Hematopoietic multipotent progenitor cell treated with erythropoietin and hydrocortisone succinate and interleukin-3 and kit ligand, for 17 days (in vitro differentiated cells): Measurements from ENCODE around the gene ADGRA3.
A peak's percentile ranks its signal among the peaks of the same experiment; 100 is the strongest.
"Not testable (repeated sequence)": the region's sequence is repeated elsewhere in the genome, so short reads cannot be mapped to it uniquely, and the experiment has no call there.

Source experiments
- DNase-seq: peaks from one replicate; pipeline ENCODE4 v3.0.0-alpha.2; 2015; ENCODE audit warnings: low spot score

The ADGRA3 gene

GRCh38 chr4:22435652-22436051 is 80.2 kb downstream of the ADGRA3 start:
- no peak for DNase-seq

- DNase-seq, result peak; percentile 8
Measured at GRCh38 chr4:22434895-22435294, 81.0 kb downstream of the ADGRA3 start.

GRCh38 chr4:22430626-22431025 is 85.2 kb downstream of the ADGRA3 start:
- no peak for DNase-seq

GRCh38 chr4:22428441-22428840 is 87.4 kb downstream of the ADGRA3 start:
- no peak for DNase-seq

GRCh38 chr4:22427675-22428074 is 88.2 kb downstream of the ADGRA3 start:
- no peak for DNase-seq

GRCh38 chr4:22420291-22420690 is 95.6 kb downstream of the ADGRA3 start:
- DNase-seq, result no peak

GRCh38 chr4:22417408-22417807 is 98.5 kb downstream of the ADGRA3 start:
- no peak for DNase-seq

- no peak for DNase-seq
Measured at GRCh38 chr4:22416403-22416802, 99.5 kb downstream of the ADGRA3 start.

GRCh38 chr4:22414833-22415232 is 101.0 kb downstream of the ADGRA3 start:
- no peak for DNase-seq

GRCh38 chr4:22413471-22413870 is 102.4 kb downstream of the ADGRA3 start:
- no peak for DNase-seq

- DNase-seq, result no peak
Measured at GRCh38 chr4:22412013-22412412, 103.9 kb downstream of the ADGRA3 start.

- DNase-seq, result peak; percentile 9
Measured at GRCh38 chr4:22410645-22411247, 105.1 kb downstream of the ADGRA3 start.

GRCh38 chr4:22408474-22408873 is 107.4 kb downstream of the ADGRA3 start:
- DNase-seq, result no peak

GRCh38 chr4:22407361-22407760 is 108.5 kb downstream of the ADGRA3 start:
- no peak for DNase-seq

GRCh38 chr4:22398671-22399070 is 117.2 kb downstream of the ADGRA3 start:
- DNase-seq, result no peak

- no peak for DNase-seq
Measured at GRCh38 chr4:22391551-22391950, 124.3 kb downstream of the ADGRA3 start.

GRCh38 chr4:22389240-22389870 is 126.5 kb downstream of the ADGRA3 start:
- no peak for DNase-seq

- DNase-seq, result no peak
Measured at GRCh38 chr4:22385611-22386011, 130.3 kb downstream of the ADGRA3 start.

- DNase-seq, result no peak
Measured at GRCh38 chr4:22384154-22384553, 131.7 kb downstream of the ADGRA3 start.

GRCh38 chr4:22382216-22382615 is 133.7 kb downstream of the ADGRA3 start:
- DNase-seq, result not testable (repeated sequence)

- no peak for DNase-seq
Measured at GRCh38 chr4:22372986-22373385, 142.9 kb downstream of the ADGRA3 start.

- DNase-seq, result no peak
Measured at GRCh38 chr4:22369901-22370562, 145.8 kb downstream of the ADGRA3 start.

- no peak for DNase-seq
Measured at GRCh38 chr4:22363787-22364186, 152.1 kb downstream of the ADGRA3 start.

GRCh38 chr4:22363036-22363435 is 152.8 kb downstream of the ADGRA3 start:
- DNase-seq, result no peak
